Cardiac muscle cell (in vitro differentiated cells and primary cell): ENCODE results near the gene SHISA9. TPM values are rescaled to one million over a fixed set of nuclear protein-coding genes. Genes with fewer than 3 reads are reported as not detected.

Experiments
- DNase-seq, 2 donors: peaks; one replicate each; pipeline versions ENCODE4 v3.0.0 to v3.0.0-alpha.2; 2010 to 2017; ENCODE audit warnings: low read depth in 1 of 2, low spot score in 1 of 2
- H3K27ac ChIP-seq: fragments of 200-600 bp; sonication (generic); 2 replicates; pipeline ENCODE4 v1.5.1; 2016
- H3K27me3 ChIP-seq: fragments of 200-600 bp; sonication (generic); 2 replicates; pipeline ENCODE4 v1.6.0; 2016; ENCODE audit warnings: control low read depth
- H3K36me3 ChIP-seq: fragments of 200-600 bp; sonication (generic); 2 replicates; pipeline ENCODE4 v1.5.1; 2016; ENCODE audit warnings: control low read depth
- H3K4me1 ChIP-seq: fragments of 200-600 bp; sonication (generic); 2 replicates; pipeline ENCODE4 v1.8.1; 2017; ENCODE audit warnings: low read depth, mild to moderate bottlenecking, mixed run types
- H3K4me3 ChIP-seq: fragments of 200-600 bp; sonication (generic); 2 replicates; pipeline ENCODE4 v1.5.1; 2016; ENCODE audit warnings: mild to moderate bottlenecking
- H3K9me3 ChIP-seq: fragments of 200-600 bp; sonication (generic); 2 replicates; pipeline ENCODE4 v1.5.1; 2017; ENCODE audit warnings: low read depth, mild to moderate bottlenecking, control low read depth
- polyA plus RNA-seq: library from polyadenylated mRNA; unstranded; fragments of >200 nt; fragmentation: Nextera tagmentation; extraction: Ambion mirVana; gene quantifications from 2 replicates; pipeline ENCODE4 v1.2.1, GENCODE V29; 2016
- total RNA-seq: library from RNA; depleted of rRNA; stranded (reverse); fragments of >200 nt; gene quantifications from 2 replicates; pipeline ENCODE4 v1.2.3, GENCODE V29; 2016
- TF ChIP-seq, protein P1 (sequence below): IDR thresholded peaks from 2 replicates; pipeline ENCODE4 v1.5.1; 2012; ENCODE audit warnings: low read depth, mild to moderate bottlenecking, low read length

SHISA9 gene
- total and polyA plus RNA-seq, 2 experiments from 2014 or later: 0.03 TPM; not detected in 1

- DNase-seq: no peak
- Histone ChIP-seq H3K4me3 (peak overlapping the region; percentile 29), H3K27me3 (peaks cover 80% of the 10 kb centered on the region)
These were observed 697 bp upstream of the SHISA9 start for GRCh38 chr16:12900599-12901203.

DNA sequence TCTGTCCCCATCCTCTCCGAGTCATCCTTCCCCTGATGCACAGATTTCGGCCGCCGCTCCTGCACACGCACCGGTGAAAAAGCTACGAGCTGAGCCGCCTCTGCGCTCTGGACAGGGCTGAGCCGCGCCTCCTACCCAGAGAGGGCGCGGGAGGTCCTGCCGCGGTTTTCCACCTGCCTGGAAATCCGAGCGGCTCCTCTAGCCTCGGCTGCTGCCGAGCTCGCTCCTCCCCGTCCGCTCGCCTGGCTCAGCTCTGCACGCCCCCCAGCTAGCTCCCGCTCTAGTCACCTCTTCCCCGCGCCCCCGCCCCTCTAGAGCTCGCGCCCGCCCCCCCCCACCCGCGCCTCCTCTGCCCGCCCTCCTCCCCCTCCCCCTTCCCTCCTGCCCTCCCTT, 198 bp upstream of the SHISA9 start:
- H3K4me1 ChIP-seq: peaks cover 6% of the 10 kb centered on the region
- no peaks in the 10 kb centered on the region for H3K36me3 ChIP-seq
- H3K9me3 ChIP-seq: no peaks in the 10 kb centered on the region
- peaks cover 85% of the 10 kb centered on the region for H3K27me3 ChIP-seq
- TF ChIP-seq, protein P1, sequence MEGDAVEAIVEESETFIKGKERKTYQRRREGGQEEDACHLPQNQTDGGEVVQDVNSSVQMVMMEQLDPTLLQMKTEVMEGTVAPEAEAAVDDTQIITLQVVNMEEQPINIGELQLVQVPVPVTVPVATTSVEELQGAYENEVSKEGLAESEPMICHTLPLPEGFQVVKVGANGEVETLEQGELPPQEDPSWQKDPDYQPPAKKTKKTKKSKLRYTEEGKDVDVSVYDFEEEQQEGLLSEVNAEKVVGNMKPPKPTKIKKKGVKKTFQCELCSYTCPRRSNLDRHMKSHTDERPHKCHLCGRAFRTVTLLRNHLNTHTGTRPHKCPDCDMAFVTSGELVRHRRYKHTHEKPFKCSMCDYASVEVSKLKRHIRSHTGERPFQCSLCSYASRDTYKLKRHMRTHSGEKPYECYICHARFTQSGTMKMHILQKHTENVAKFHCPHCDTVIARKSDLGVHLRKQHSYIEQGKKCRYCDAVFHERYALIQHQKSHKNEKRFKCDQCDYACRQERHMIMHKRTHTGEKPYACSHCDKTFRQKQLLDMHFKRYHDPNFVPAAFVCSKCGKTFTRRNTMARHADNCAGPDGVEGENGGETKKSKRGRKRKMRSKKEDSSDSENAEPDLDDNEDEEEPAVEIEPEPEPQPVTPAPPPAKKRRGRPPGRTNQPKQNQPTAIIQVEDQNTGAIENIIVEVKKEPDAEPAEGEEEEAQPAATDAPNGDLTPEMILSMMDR: no peak
- H3K27ac ChIP-seq: no peak overlapping the region
- H3K4me3 ChIP-seq: peak overlapping the region; percentile 29
- DNase-seq: peak in 1 of 2 donors; percentile 51

More at GRCh38 chr16:12900599-12901203, 697 bp upstream of the SHISA9 start:
- Histone ChIP-seq H3K27ac (no peak overlapping the region), H3K9me3 (no peaks in the 10 kb centered on the region), H3K36me3 (no peaks in the 10 kb centered on the region), H3K4me1 (peaks cover 6% of the 10 kb centered on the region)
- TF ChIP-seq, protein P1: no peak

GRCh38 chr16:12902511-12903372, 1.3 kb downstream of the SHISA9 start:
- H3K9me3 ChIP-seq: no peaks in the 10 kb centered on the region
- H3K27ac ChIP-seq: no peak overlapping the region
- peaks cover 6% of the 10 kb centered on the region for H3K4me1 ChIP-seq
- H3K4me3 ChIP-seq: peak overlapping the region; percentile 29
- DNase-seq: peak in 1 of 2 donors; percentile 4
- TF ChIP-seq, protein P1: no peak
- H3K27me3 ChIP-seq: peaks cover 95% of the 10 kb centered on the region
- H3K36me3 ChIP-seq: no peaks in the 10 kb centered on the region

GRCh38 chr16:12903407-12904328, 2.3 kb downstream of the SHISA9 start:
- TF ChIP-seq, protein P1: no peak
- Histone ChIP-seq H3K4me3 (peak overlapping the region; percentile 27), H3K27ac (no peak overlapping the region)

GRCh38 chr16:12904329-12904671, 2.9 kb downstream of the SHISA9 start:
- Histone ChIP-seq H3K27me3 (peaks cover 79% of the 10 kb centered on the region), H3K9me3 (no peaks in the 10 kb centered on the region), H3K4me3 (no peak overlapping the region), H3K27ac (no peak overlapping the region), H3K36me3 (no peaks in the 10 kb centered on the region), H3K4me1 (peaks cover 6% of the 10 kb centered on the region)
- TF ChIP-seq, protein P1: no peak
- DNase-seq: no peak

More at GRCh38 chr16:12903407-12904328, 2.3 kb downstream of the SHISA9 start:
- H3K36me3 ChIP-seq: no peaks in the 10 kb centered on the region
- H3K4me1 ChIP-seq: peaks cover 6% of the 10 kb centered on the region
- peak in 1 of 2 donors; percentile 14 for DNase-seq
- H3K9me3 ChIP-seq: no peaks in the 10 kb centered on the region
- H3K27me3 ChIP-seq: peaks cover 86% of the 10 kb centered on the region
